K562 (cell line): ENCODE results near the gene JPH2. TPM values are rescaled to one million over a fixed set of nuclear protein-coding genes. Genes with fewer than 3 reads are reported as not detected.

ENCODE experiments used
- ATAC-seq: fragments of 200-7000 bp; cut with Tn5 transposase; 3 replicates; pipeline ENCODE4 v1.9.1; 2020; ENCODE audit warnings: moderate library complexity
- BruUV-seq: library from RNA; stranded (reverse); fragments of 400-500 nt; replicated peaks from 2 replicates; lab custom pipeline; 2021; lab: Mats Ljungman, UMichigan
- CTCF ChIA-PET: fragments of 300-600 bp; formaldehyde crosslinking; extraction: SDS; loops from one replicate; lab custom pipeline; 2021; ENCODE audit warnings: low intra/inter-chr PET ratio; lab: Yijun Ruan, JAX
- POLR2A ChIA-PET: fragments of 300-600, 350-650 bp; sonication (Branson Sonifier 250); formaldehyde crosslinking; extraction: SDS; loops from one replicate; lab custom pipeline; 2021; ENCODE audit warnings: antibody characterized with exemption, inconsistent platforms; lab: Yijun Ruan, JAX
- DNase-seq, 4 experiments: peaks; one replicate each; pipeline versions ENCODE4 v3.0.0 to v3.0.0-alpha.2; 2011 to 2018; ENCODE audit warnings: low spot score in 3 of 4, mixed read lengths in 3 of 4; ENCODE audit errors: extremely low read depth in 1 of 4
- FAIRE-seq: peaks from 2 replicates; lab custom pipeline; 2011; peaks lifted over from hg19 to GRCh38; lab: Jason Lieb, UNC
- H2AFZ ChIP-seq: 2 replicates; pipeline ENCODE4 v1.6.0; 2011; ENCODE audit warnings: low read depth, low read length, control low read depth, inconsistent platforms
- H3K27ac ChIP-seq: fragments of 200-600 bp; 3 replicates; pipeline ENCODE4 v1.8.0; 2011; ENCODE audit warnings: low read depth, mild to moderate bottlenecking, control low read depth, inconsistent platforms, low read length, moderate library complexity, mixed read lengths; ENCODE audit errors: extremely low read depth
- H3K27me3 ChIP-seq, 2 experiments: fragments of 300-600 bp in 1 of 2; 2 replicates in 1 of 2; 3 replicates in 1 of 2; pipeline versions ENCODE4 v1.6.0 to v1.8.0; 2011; ENCODE audit warnings: inconsistent platforms in 2 of 2, low read length in 2 of 2, mild to moderate bottlenecking in 1 of 2, mixed read lengths in 1 of 2, moderate library complexity in 1 of 2; ENCODE audit not compliant: control insufficient read depth in 2 of 2, insufficient read depth in 2 of 2
- H3K36me3 ChIP-seq: fragments of 300-600 bp; 3 replicates; pipeline ENCODE4 v1.8.0; 2011; ENCODE audit warnings: mild to moderate bottlenecking, low read length, inconsistent platforms; ENCODE audit not compliant: control insufficient read depth, insufficient read depth
- H3K4me1 ChIP-seq, 2 experiments: fragments of 200-600 bp in 1 of 2; replicated peaks in 1 of 2; 2 replicates in 1 of 2; 3 replicates in 1 of 2; pipeline versions ENCODE4 v1.5.1 to v1.8.0; 2011; ENCODE audit warnings: inconsistent platforms in 2 of 2, low read length in 2 of 2, mild to moderate bottlenecking in 1 of 2, mixed read lengths in 1 of 2, moderate library complexity in 1 of 2; ENCODE audit not compliant: control insufficient read depth in 2 of 2, insufficient read depth in 2 of 2
- H3K4me2 ChIP-seq: 2 replicates; pipeline ENCODE4 v1.6.1; 2011; ENCODE audit warnings: low read length, control low read depth, inconsistent platforms, mixed read lengths; ENCODE audit not compliant: insufficient read depth
- H3K4me3 ChIP-seq: fragments of 200-600 bp; sonication (generic), shearing (Covaris generic); 2 replicates; pipeline ENCODE4 v1.5.1; 2016; ENCODE audit warnings: control low read depth, inconsistent platforms
- H3K79me2 ChIP-seq: fragments of 200-600 bp; 3 replicates; pipeline ENCODE4 v1.8.0; 2011; ENCODE audit warnings: low read length, inconsistent platforms; ENCODE audit not compliant: control insufficient read depth, insufficient read depth
- H3K9ac ChIP-seq, 2 experiments: 2 replicates each; pipeline versions ENCODE4 v1.6.0 to v1.6.1; 2011; ENCODE audit warnings: low read depth in 2 of 2, low read length in 2 of 2, control low read depth in 1 of 2, inconsistent platforms in 1 of 2, mild to moderate bottlenecking in 1 of 2, mixed read lengths in 1 of 2; ENCODE audit not compliant: insufficient read depth in 1 of 2
- H3K9me1 ChIP-seq: one replicate; pipeline ENCODE4 v1.6.0; 2011; ENCODE audit warnings: inconsistent platforms, mild to moderate bottlenecking, low read length, moderate library complexity; ENCODE audit not compliant: control insufficient read depth, insufficient read depth
- H3K9me3 ChIP-seq: replicated peaks from 2 replicates; pipeline ENCODE4 v1.5.1; 2011; ENCODE audit warnings: low read depth, low read length, inconsistent platforms; ENCODE audit not compliant: control insufficient read depth, insufficient read depth
- H4K20me1 ChIP-seq: replicated peaks from 2 replicates; pipeline ENCODE4 v1.6.1; 2011; ENCODE audit warnings: low read length, inconsistent platforms, mixed read lengths; ENCODE audit not compliant: control insufficient read depth, insufficient read depth
- DPF2 ChIP-seq: fragments of 450-650 bp; IDR thresholded peaks from 2 replicates; pipeline ENCODE4 v1.6.1; 2016
- EGR1 ChIP-seq: fragments of 450-650 bp; conservative IDR thresholded peaks from 2 replicates; pipeline ENCODE4 v1.6.1; 2017; ENCODE audit warnings: mild to moderate bottlenecking
- ESRRB ChIP-seq: fragments of 250-450 bp; sonication (Bioruptor Pico); IDR thresholded peaks from 2 replicates; pipeline ENCODE4 v1.5.0; 2020; ENCODE audit warnings: mild to moderate bottlenecking, moderate library complexity, borderline replicate concordance
- FOS ChIP-seq: IDR thresholded peaks from 3 replicates; pipeline ENCODE4 v1.6.1; 2011; ENCODE audit not compliant: insufficient read length; ENCODE audit errors: extremely low read depth
- FOXP1 ChIP-seq: sonication (generic); formaldehyde crosslinking; IDR thresholded peaks from 2 replicates; pipeline ENCODE4 v1.8.0; 2022; ENCODE audit warnings: mild to moderate bottlenecking, missing genetic modification reagents
- MTF1 ChIP-seq: fragments of 250-450 bp; sonication (Bioruptor Pico); IDR thresholded peaks from 2 replicates; pipeline ENCODE4 v1.9.0; 2021; ENCODE audit warnings: moderate library complexity, mild to moderate bottlenecking, inconsistent platforms, borderline replicate concordance
- PHF20 ChIP-seq: fragments of 450-650 bp; IDR thresholded peaks from 2 replicates; pipeline ENCODE4 v1.6.1; 2018; ENCODE audit not compliant: partially characterized antibody
- RBM22 ChIP-seq: fragments of 200-400 bp; formaldehyde crosslinking; IDR thresholded peaks from 2 replicates; pipeline ENCODE4 v1.6.1; 2018; ENCODE audit warnings: low read length, low read depth; ENCODE audit not compliant: poor library complexity, severe bottlenecking
- SNRNP70 ChIP-seq: fragments of 200-400 bp; formaldehyde crosslinking; optimal IDR thresholded peaks from 2 replicates; pipeline ENCODE3; 2017; ENCODE audit warnings: low read depth, low read length
- U2AF1 ChIP-seq: fragments of 200-400 bp; formaldehyde crosslinking; optimal IDR thresholded peaks from 2 replicates; pipeline ENCODE3; 2017; ENCODE audit warnings: mild to moderate bottlenecking, low read depth, low read length, moderate library complexity
- ZNF239 ChIP-seq: fragments of 250-450 bp; sonication (Bioruptor Pico); IDR thresholded peaks from 2 replicates; pipeline ENCODE4 v1.4.0; 2020; ENCODE audit warnings: mild to moderate bottlenecking
- ZNF589 ChIP-seq: fragments of 200-800 bp; sonication (Bioruptor generic); IDR thresholded peaks from 2 replicates; pipeline ENCODE4 v1.6.1; 2016; ENCODE audit warnings: low read depth, missing genetic modification characterization, missing compliant biosample characterization
- ZNF668 ChIP-seq: fragments of 250-450 bp; sonication (Bioruptor Pico); IDR thresholded peaks from 2 replicates; pipeline ENCODE4 v1.8.0; 2022; ENCODE audit warnings: mild to moderate bottlenecking, inconsistent platforms
- WGBS: fragments of 100-300 bp; shearing (Covaris generic); methylation state at CpG from one replicate; pipeline ENCODE4 v1.1.6; 2016; ENCODE audit warnings: low coverage, mixed read lengths; ENCODE audit not compliant: insufficient coverage; ENCODE audit errors: missing lambda C conversion rate; 5-methylcytosine and 5-hydroxymethylcytosine counted together
- in situ Hi-C: fragments of 300-500 bp; cut with MboI; formaldehyde crosslinking; loops from 4 replicates; pipeline ENCODE4 v1.15.0; 2018; ENCODE audit warnings: inconsistent platforms, mixed read lengths
- intact Hi-C: fragments of 100-400 bp; cut with micrococcal nuclease; formaldehyde crosslinking; loops from 2 replicates; pipeline ENCODE4 v1.14.2; 2022
- polyA plus RNA-seq, 8 experiments: library from polyadenylated mRNA; depleted of rRNA in 4 of 8; stranded (reverse) in 5 of 8; unstranded in 3 of 8; fragments of >200 nt; fragmentation: Nextera tagmentation in 2 of 8; fragmentation: Illumina TruSeq in 1 of 8; extraction: Ambion mirVana in 2 of 8; extraction: Trizol in 1 of 8; gene quantifications; 2 replicates each; pipeline versions ENCODE4 v1.2.1 to v1.2.3, GENCODE V29; 2011 to 2014; ENCODE audit warnings: inconsistent platforms in 1 of 8, missing spikeins in 1 of 8
- total RNA-seq, 7 experiments: library from RNA; depleted of rRNA in 6 of 7; stranded (reverse); fragments of >200 nt in 6 of 7; fragmentation: Illumina TruSeq in 2 of 7; extraction: Trizol in 2 of 7; gene quantifications; 2 replicates each; pipeline versions ENCODE4 v1.2.1 to v1.2.3, GENCODE V29; 2011 to 2021; ENCODE audit warnings: low replicate concordance in 1 of 7
- TF ChIP-seq, protein P1 (sequence below): fragments of 200-800 bp; sonication (Bioruptor generic); IDR thresholded peaks from 2 replicates; pipeline ENCODE4 v1.6.1; 2016; ENCODE audit warnings: missing genetic modification characterization, missing compliant biosample characterization
- TF ChIP-seq, protein P2 (sequence below): sonication (generic); formaldehyde crosslinking; IDR thresholded peaks from 2 replicates; pipeline ENCODE4 v1.8.0; 2022; ENCODE audit warnings: mild to moderate bottlenecking, missing genetic modification reagents, borderline replicate concordance

JPH2 gene
- total and polyA plus RNA-seq, 9 of the 15 experiments (the other 6 are each of a cell fraction or from before 2014, with no cell fraction given) = not detected

DNA sequence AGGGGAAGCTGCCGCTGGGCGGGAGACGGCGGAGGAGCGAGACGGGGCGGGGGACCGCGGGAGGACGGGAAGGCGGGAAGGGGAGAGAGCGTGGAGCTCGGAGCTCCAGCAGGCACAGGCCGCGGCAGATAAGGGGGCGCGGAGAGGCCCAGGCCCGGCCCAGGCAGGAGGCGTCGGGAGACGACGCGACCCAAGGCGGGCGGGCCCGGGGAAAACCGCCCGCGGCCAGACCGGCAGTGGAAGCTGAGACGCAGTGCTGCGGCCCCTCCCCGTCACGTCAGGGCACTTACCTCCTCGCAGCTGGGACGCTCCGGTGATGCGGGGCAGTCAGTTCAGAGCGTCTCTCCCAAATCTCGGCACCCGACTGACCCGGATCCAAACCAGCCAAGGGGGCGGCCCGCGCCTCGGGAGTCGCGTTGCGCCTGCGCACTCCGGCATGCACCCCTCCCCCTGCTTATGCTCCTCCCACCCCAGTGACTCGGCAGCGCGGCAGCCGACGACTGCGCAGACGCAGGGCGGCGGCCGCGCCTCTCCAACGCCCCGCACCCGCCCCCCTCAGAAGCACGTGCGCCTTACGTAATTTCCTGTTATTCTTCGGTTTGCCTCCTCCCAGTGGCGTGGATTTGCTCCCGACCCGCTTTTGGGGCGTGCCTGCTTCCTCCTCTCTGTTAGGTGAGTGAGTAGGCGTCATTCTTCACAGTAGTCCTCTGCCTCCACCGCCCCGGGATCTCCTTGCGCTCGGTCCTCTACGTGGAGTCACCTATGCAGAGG, 23.6 kb upstream of the JPH2 start, which contains the start of gene OSER1:
Gene OSER1, minus strand, starts transcription at position 366 of the 771 bp plus-strand sequence. CDS start 3,814 bp downstream, outside the sequence.
- Histone ChIP-seq H4K20me1 (peaks cover 4% of the 10 kb centered on the region; the same call in 1 of the 2 replicates), H3K36me3 (peaks cover 8% of the 10 kb centered on the region; the same call in 2 of the 3 replicates), H3K79me2 (peaks cover 45% of the 10 kb centered on the region), H3K27ac (peak within 1 kb of the TSS; percentile 92), H3K4me1 (peaks cover 17 to 24% of the 10 kb centered on the region in 2 experiments), H3K4me2 (peak within 1 kb of the TSS; percentile 93), H3K4me3 (peak within 1 kb of the TSS; percentile 94), H3K9me1 (no peaks in the 10 kb centered on the region), H3K27me3 (no peaks in the 10 kb centered on the region), H3K9me3 (no peaks in the 10 kb centered on the region), H2AFZ (peak within 1 kb of the TSS; percentile 85), H3K9ac (peak within 1 kb of the TSS; percentile 82 to 97)
- intact Hi-C loops (no loop called here), in situ Hi-C loops (loop anchor here (5.0 to 10.0 kb wide), 3 partner anchors 172 to 394 kb away; no protein-coding TSS in a partner anchor)
- CTCF ChIA-PET = interaction anchor here (1.3 kb wide), 1 partner anchor 176 kb away, joined by 5 read pairs; no protein-coding TSS in a partner anchor
- peak; percentile 95 for FAIRE-seq
- BruUV-seq = no TSS peak
- peak; percentile 97 to 99 (median 99) for DNase-seq
- peak; percentile 89 for ATAC-seq
- POLR2A ChIA-PET = interaction anchor here (0.8 to 1.4 kb wide), 3 partner anchors 8 to 174 kb away, joined by 3 to 6 read pairs (median 4); no protein-coding TSS in a partner anchor
- under 1% methylated on average over 40 of the region's 79 CpGs for WGBS
- TF ChIP-seq RBM22 (peak; percentile 70), PHF20 (peak; percentile 51), ESRRB (CRISPR knock-in tag) (no peak), ZNF668 (no peak), U2AF1 (peak; percentile 37), DPF2 (no peak), FOXP1 (CRISPR knock-in tag) (peak; percentile 59; the same call in 1 of the 2 replicates), SNRNP70 (no peak), ZNF239 (CRISPR knock-in tag) (no peak), FOS (no peak), EGR1 (peak; percentile 89), ZNF589 (CRISPR knock-in tag) (no peak), MTF1 (CRISPR knock-in tag) (no peak)
- TF ChIP-seq, protein P1, sequence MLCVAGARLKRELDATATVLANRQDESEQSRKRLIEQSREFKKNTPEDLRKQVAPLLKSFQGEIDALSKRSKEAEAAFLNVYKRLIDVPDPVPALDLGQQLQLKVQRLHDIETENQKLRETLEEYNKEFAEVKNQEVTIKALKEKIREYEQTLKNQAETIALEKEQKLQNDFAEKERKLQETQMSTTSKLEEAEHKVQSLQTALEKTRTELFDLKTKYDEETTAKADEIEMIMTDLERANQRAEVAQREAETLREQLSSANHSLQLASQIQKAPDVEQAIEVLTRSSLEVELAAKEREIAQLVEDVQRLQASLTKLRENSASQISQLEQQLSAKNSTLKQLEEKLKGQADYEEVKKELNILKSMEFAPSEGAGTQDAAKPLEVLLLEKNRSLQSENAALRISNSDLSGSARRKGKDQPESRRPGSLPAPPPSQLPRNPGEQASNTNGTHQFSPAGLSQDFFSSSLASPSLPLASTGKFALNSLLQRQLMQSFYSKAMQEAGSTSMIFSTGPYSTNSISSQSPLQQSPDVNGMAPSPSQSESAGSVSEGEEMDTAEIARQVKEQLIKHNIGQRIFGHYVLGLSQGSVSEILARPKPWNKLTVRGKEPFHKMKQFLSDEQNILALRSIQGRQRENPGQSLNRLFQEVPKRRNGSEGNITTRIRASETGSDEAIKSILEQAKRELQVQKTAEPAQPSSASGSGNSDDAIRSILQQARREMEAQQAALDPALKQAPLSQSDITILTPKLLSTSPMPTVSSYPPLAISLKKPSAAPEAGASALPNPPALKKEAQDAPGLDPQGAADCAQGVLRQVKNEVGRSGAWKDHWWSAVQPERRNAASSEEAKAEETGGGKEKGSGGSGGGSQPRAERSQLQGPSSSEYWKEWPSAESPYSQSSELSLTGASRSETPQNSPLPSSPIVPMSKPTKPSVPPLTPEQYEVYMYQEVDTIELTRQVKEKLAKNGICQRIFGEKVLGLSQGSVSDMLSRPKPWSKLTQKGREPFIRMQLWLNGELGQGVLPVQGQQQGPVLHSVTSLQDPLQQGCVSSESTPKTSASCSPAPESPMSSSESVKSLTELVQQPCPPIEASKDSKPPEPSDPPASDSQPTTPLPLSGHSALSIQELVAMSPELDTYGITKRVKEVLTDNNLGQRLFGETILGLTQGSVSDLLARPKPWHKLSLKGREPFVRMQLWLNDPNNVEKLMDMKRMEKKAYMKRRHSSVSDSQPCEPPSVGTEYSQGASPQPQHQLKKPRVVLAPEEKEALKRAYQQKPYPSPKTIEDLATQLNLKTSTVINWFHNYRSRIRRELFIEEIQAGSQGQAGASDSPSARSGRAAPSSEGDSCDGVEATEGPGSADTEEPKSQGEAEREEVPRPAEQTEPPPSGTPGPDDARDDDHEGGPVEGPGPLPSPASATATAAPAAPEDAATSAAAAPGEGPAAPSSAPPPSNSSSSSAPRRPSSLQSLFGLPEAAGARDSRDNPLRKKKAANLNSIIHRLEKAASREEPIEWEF (CRISPR knock-in tag) = no peak
- TF ChIP-seq, protein P2, sequence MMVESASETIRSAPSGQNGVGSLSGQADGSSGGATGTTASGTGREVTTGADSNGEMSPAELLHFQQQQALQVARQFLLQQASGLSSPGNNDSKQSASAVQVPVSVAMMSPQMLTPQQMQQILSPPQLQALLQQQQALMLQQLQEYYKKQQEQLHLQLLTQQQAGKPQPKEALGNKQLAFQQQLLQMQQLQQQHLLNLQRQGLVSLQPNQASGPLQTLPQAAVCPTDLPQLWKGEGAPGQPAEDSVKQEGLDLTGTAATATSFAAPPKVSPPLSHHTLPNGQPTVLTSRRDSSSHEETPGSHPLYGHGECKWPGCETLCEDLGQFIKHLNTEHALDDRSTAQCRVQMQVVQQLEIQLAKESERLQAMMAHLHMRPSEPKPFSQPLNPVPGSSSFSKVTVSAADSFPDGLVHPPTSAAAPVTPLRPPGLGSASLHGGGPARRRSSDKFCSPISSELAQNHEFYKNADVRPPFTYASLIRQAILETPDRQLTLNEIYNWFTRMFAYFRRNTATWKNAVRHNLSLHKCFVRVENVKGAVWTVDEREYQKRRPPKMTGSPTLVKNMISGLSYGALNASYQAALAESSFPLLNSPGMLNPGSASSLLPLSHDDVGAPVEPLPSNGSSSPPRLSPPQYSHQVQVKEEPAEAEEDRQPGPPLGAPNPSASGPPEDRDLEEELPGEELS (CRISPR knock-in tag) = no peak
